Loucy (cell line): Measurements from ENCODE around the gene AIMP1.

Experiments
- H2AFZ ChIP-seq: fragments of 200-600 bp; sonication (generic); 2 replicates; pipeline ENCODE4 v1.6.0; 2016; ENCODE audit warnings: antibody characterized with exemption, mild to moderate bottlenecking, low read length, moderate library complexity
- H3F3A ChIP-seq: fragments of 200-600 bp; 2 replicates; pipeline ENCODE4 v1.6.0; 2016; ENCODE audit warnings: antibody characterized with exemption, low read depth, mild to moderate bottlenecking
- H3K27me3 ChIP-seq: fragments of 200-600 bp; sonication (generic); 2 replicates; pipeline ENCODE4 v1.6.1; 2014; ENCODE audit warnings: low read length, mild to moderate bottlenecking; ENCODE audit not compliant: insufficient read depth, poor library complexity, severe bottlenecking
- H3K36me3 ChIP-seq: fragments of 200-600 bp; sonication (generic); 2 replicates; pipeline ENCODE4 v1.6.1; 2016; ENCODE audit warnings: low read length; ENCODE audit not compliant: insufficient read depth
- H3K4me1 ChIP-seq: fragments of 200-600 bp; sonication (generic); 2 replicates; pipeline ENCODE4 v1.5.1; 2014; ENCODE audit warnings: low read length, mild to moderate bottlenecking; ENCODE audit not compliant: insufficient read depth, poor library complexity, severe bottlenecking
- H3K4me2 ChIP-seq: fragments of 200-600 bp; sonication (generic); 2 replicates; pipeline ENCODE4 v1.6.0; 2014; ENCODE audit warnings: antibody characterized with exemption, low read length, low read depth, mild to moderate bottlenecking; ENCODE audit not compliant: poor library complexity, severe bottlenecking
- H3K4me3 ChIP-seq: fragments of 200-600 bp; sonication (generic); 2 replicates; pipeline ENCODE4 v1.5.1; 2014; ENCODE audit warnings: low read length, mild to moderate bottlenecking, mixed read lengths; ENCODE audit not compliant: poor library complexity, severe bottlenecking
- H3K79me2 ChIP-seq: fragments of 200-600 bp; sonication (generic); 2 replicates; pipeline ENCODE4 v1.6.1; 2014; ENCODE audit warnings: low read length; ENCODE audit not compliant: insufficient read depth
- H3K9ac ChIP-seq: fragments of 200-600 bp; sonication (generic); 2 replicates; pipeline ENCODE4 v1.6.0; 2014; ENCODE audit warnings: mild to moderate bottlenecking, low read depth, low read length, moderate library complexity; ENCODE audit not compliant: poor library complexity, severe bottlenecking
- H3K9me2 ChIP-seq: fragments of 200-600 bp; sonication (generic); replicated peaks from 2 replicates; pipeline ENCODE4 v1.6.1; 2016; ENCODE audit warnings: low read depth, low read length, mixed read lengths
- H3K9me3 ChIP-seq: fragments of 200-600 bp; sonication (generic); 2 replicates; pipeline ENCODE4 v1.6.1; 2014; ENCODE audit warnings: mild to moderate bottlenecking, antibody characterized with exemption, low read length, low read depth; ENCODE audit not compliant: insufficient read depth
- H4K20me1 ChIP-seq: fragments of 200-600 bp; sonication (generic); 2 replicates; pipeline ENCODE4 v1.6.0; 2014; ENCODE audit warnings: antibody characterized with exemption, low read length, mild to moderate bottlenecking; ENCODE audit not compliant: insufficient read depth, poor library complexity, severe bottlenecking
- CTCF ChIP-seq: fragments of 200-600 bp; sonication (generic); conservative IDR thresholded peaks from 2 replicates; pipeline ENCODE4 v1.5.1; 2014; ENCODE audit warnings: mild to moderate bottlenecking, antibody characterized with exemption, low read length
- EZH2phosphoT487 ChIP-seq: fragments of 200-600 bp; IDR thresholded peaks from 2 replicates; pipeline ENCODE4 v1.6.1; 2018; ENCODE audit warnings: antibody characterized with exemption, mild to moderate bottlenecking, moderate library complexity, borderline replicate concordance

The AIMP1 gene

GRCh38 chr4:106364282-106364681, 47.9 kb downstream of the AIMP1 start:
- Histone ChIP-seq H3K4me1 (peaks cover 2% of the 10 kb centered on the region), H2AFZ (peak overlapping the region; percentile 37; the same call in 1 of the 2 replicates), H3F3A (no peaks in the 10 kb centered on the region), H3K9ac (no peak overlapping the region), H3K4me2 (no peak overlapping the region), H3K27me3 (no peaks in the 10 kb centered on the region), H3K9me2 (no peaks in the 10 kb centered on the region), H4K20me1 (no peaks in the 10 kb centered on the region), H3K9me3 (no peaks in the 10 kb centered on the region), H3K36me3 (no peaks in the 10 kb centered on the region), H3K4me3 (no peak overlapping the region), H3K79me2 (no peaks in the 10 kb centered on the region)
- TF ChIP-seq CTCF, result no peak
- TF ChIP-seq EZH2phosphoT487, result no peak

- TF ChIP-seq EZH2phosphoT487, result no peak
- TF ChIP-seq CTCF, result no peak
- H3F3A ChIP-seq, result no peaks in the 10 kb centered on the region
Observed at GRCh38 chr4:106365613-106366012, 49.3 kb downstream of the AIMP1 start.

GRCh38 chr4:106366026-106366425, 49.7 kb downstream of the AIMP1 start:
- no peaks in the 10 kb centered on the region for H3K27me3 ChIP-seq
- no peaks in the 10 kb centered on the region for H3K9me2 ChIP-seq
- no peaks in the 10 kb centered on the region for H3K9me3 ChIP-seq
- no peak overlapping the region for H3K4me2 ChIP-seq
- no peak overlapping the region for H3K9ac ChIP-seq
- no peak overlapping the region for H3K4me3 ChIP-seq
- peaks cover 3% of the 10 kb centered on the region for H3K4me1 ChIP-seq
- no peaks in the 10 kb centered on the region for H3K36me3 ChIP-seq
- no peak for TF ChIP-seq EZH2phosphoT487
- no peaks in the 10 kb centered on the region for H3K79me2 ChIP-seq
- no peaks in the 10 kb centered on the region for H4K20me1 ChIP-seq
- H3F3A ChIP-seq, result no peaks in the 10 kb centered on the region
- no peak overlapping the region for H2AFZ ChIP-seq

More at GRCh38 chr4:106365613-106366012, 49.3 kb downstream of the AIMP1 start:
- no peak overlapping the region for H3K9ac ChIP-seq
- H3K36me3 ChIP-seq, result no peaks in the 10 kb centered on the region
- no peaks in the 10 kb centered on the region for H3K9me3 ChIP-seq
- no peaks in the 10 kb centered on the region for H3K9me2 ChIP-seq
- H3K4me1 ChIP-seq, result peaks cover 3% of the 10 kb centered on the region
- no peak overlapping the region for H3K4me2 ChIP-seq
- no peaks in the 10 kb centered on the region for H3K27me3 ChIP-seq
- no peaks in the 10 kb centered on the region for H3K79me2 ChIP-seq
- no peak overlapping the region for H3K4me3 ChIP-seq
- H2AFZ ChIP-seq, result no peak overlapping the region
- H4K20me1 ChIP-seq, result no peaks in the 10 kb centered on the region

- no peak overlapping the region for H3K9ac ChIP-seq
- no peaks in the 10 kb centered on the region for H3K79me2 ChIP-seq
- no peaks in the 10 kb centered on the region for H3K36me3 ChIP-seq
- peaks cover 3% of the 10 kb centered on the region for H3K4me1 ChIP-seq
- H3K9me3 ChIP-seq, result no peaks in the 10 kb centered on the region
- no peaks in the 10 kb centered on the region for H3K9me2 ChIP-seq
- H4K20me1 ChIP-seq, result no peaks in the 10 kb centered on the region
- no peak overlapping the region for H3K4me3 ChIP-seq
- H3K4me2 ChIP-seq, result no peak overlapping the region
- H2AFZ ChIP-seq, result no peak overlapping the region
- H3K27me3 ChIP-seq, result no peaks in the 10 kb centered on the region
- H3F3A ChIP-seq, result no peaks in the 10 kb centered on the region
- TF ChIP-seq EZH2phosphoT487, result no peak
- no peak for TF ChIP-seq CTCF
Observed at GRCh38 chr4:106367072-106367471, 50.7 kb downstream of the AIMP1 start.
